ENCODE results near the gene LILRB5. TPM values are rescaled to one million over a fixed set of nuclear protein-coding genes. Genes with fewer than 3 reads are reported as not detected.
"Not testable (repeated sequence)": the region's sequence is repeated elsewhere in the genome, so short reads cannot be mapped to it uniquely, and the experiment has no call there.

LILRB5 gene
- total RNA-seq, 2 experiments from 2014 or later, result not detected

DNA sequence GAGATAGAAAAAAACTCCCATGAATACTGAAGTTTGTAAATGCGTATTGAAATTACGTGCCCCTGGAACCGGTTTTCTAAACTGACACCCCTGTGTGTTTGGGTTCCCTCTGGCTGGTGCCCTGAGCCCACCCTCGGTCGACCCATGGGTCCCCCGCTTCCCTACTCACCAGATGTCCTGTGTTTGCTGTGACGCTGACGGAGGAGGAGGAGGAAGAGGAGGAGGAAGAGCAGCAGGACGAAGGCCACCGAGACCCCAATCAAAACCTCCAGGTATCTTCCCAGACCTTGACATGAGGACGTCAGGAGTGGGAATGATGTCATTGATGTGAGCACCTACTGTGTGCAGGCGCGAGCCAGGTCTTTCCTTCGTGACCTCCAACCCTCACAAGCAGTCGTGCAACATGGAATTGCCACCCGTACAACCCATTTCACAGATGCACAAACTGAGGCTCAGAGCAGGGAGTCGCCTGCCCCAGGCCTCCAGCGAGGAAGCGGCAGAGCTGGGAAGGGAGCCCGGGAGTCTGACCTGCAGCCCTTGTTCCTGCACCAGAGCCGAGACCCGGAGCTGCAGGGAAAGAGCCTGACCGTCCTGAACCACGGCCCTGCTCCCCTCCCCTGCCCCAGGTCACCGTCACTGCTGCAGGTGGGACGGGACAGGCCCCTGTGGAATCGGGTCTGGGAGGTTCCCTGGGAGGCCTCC lies 38.0 kb downstream of the LILRB5 start:
- Mint-ChIP-seq H3K9me3 (peaks cover 1% of the 10 kb centered on the region), H3K27me3 (peaks cover 6% of the 10 kb centered on the region), H3K4me1 (ENCODE audit: low read depth) (no peaks in the 10 kb centered on the region), H3K36me3 (ENCODE audit: low read depth) (peaks cover 8% of the 10 kb centered on the region), H3K4me3 (no peak overlapping the region), H3K27ac (no peak overlapping the region)
- POLR2A ChIA-PET, result no interaction called here
- no peak for ATAC-seq
- CTCF ChIA-PET, result no interaction called here
- intact Hi-C loops (cut with micrococcal nuclease), result no loop called here
- no peak for DNase-seq
- TF ChIP-seq, protein P1, sequence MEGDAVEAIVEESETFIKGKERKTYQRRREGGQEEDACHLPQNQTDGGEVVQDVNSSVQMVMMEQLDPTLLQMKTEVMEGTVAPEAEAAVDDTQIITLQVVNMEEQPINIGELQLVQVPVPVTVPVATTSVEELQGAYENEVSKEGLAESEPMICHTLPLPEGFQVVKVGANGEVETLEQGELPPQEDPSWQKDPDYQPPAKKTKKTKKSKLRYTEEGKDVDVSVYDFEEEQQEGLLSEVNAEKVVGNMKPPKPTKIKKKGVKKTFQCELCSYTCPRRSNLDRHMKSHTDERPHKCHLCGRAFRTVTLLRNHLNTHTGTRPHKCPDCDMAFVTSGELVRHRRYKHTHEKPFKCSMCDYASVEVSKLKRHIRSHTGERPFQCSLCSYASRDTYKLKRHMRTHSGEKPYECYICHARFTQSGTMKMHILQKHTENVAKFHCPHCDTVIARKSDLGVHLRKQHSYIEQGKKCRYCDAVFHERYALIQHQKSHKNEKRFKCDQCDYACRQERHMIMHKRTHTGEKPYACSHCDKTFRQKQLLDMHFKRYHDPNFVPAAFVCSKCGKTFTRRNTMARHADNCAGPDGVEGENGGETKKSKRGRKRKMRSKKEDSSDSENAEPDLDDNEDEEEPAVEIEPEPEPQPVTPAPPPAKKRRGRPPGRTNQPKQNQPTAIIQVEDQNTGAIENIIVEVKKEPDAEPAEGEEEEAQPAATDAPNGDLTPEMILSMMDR (IDR thresholded peaks at IDR 0.05), result no peak

DNA sequence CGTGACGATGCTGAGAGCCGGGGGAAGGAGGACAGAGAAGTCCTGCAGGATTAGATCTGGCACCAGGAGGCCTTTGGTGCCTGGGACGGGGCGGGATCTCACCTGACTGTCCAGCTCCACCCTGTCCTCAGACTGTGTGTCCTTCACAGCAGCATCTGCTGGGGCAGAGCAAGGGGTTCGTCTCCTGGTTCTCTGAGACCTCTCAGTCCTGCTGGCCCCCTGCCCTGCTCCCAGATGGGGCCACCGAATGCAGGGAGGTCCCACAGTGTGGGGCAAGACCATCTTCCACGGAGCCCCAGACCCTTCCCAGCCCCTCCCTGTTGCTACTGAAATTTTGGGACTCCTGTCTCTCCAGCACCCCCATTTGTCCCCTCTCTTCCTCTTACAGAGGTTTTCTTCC lies 38.8 kb downstream of the LILRB5 start:
- ATAC-seq (no peak), DNase-seq (no peak)
- peaks cover 10% of the 10 kb centered on the region for H3K36me3 Mint-ChIP-seq (ENCODE audit: low read depth)
- H3K27ac Mint-ChIP-seq, result no peak overlapping the region
- peaks cover 1% of the 10 kb centered on the region for H3K9me3 Mint-ChIP-seq
- intact Hi-C loops (cut with micrococcal nuclease), result no loop called here
- no peaks in the 10 kb centered on the region for H3K4me1 Mint-ChIP-seq (ENCODE audit: low read depth)
- CTCF ChIA-PET, result interaction anchor here (2.1 kb wide), 1 partner anchor 48 kb away, joined by 5 read pairs; no protein-coding TSS in a partner anchor
- TF ChIP-seq, protein P1 (IDR thresholded peaks at IDR 0.05), result no peak
- no peak overlapping the region for H3K4me3 Mint-ChIP-seq
- H3K27me3 Mint-ChIP-seq, result peaks cover 2% of the 10 kb centered on the region
- POLR2A ChIA-PET, result interaction anchor here (0.7 kb wide), 1 partner anchor 19 kb away, joined by 3 read pairs; no protein-coding TSS in a partner anchor

DNA sequence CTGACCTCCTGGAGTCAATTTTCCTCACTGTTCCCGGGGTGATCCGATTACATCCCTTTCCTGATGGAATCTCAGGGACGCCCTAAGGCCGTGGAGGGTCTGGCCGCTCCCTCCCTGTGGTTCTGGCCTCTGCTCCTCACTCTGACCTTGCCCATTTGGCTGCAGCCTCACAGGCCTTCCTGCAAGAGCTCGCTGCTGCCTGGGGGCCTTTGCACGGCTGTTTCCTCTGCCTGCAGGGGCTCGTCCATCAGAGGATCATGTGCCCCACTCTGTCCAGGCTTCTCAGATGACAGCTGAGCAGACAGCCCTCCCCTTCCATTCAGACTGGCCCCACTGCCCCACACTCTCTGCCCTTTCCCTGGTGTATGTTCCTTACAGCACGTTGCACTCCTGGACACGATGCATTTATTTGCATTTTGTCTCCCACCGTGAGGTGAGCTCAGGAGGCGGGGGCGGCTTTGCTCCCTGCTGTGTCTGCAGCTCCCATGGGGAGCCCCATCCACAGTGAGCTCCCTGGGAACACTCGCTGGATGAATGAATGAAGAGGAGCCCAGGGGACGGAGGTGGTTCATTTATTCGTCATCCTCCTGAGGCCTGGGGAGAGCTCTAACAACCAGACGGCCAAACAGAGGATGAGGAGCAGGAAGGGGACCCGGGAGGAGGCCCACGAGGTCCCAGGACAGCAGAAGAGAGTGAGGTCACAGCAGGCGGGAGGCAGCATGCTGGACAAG lies 39.4 kb downstream of the LILRB5 start:
- peaks cover 14% of the 10 kb centered on the region for H3K36me3 Mint-ChIP-seq (ENCODE audit: low read depth)
- ATAC-seq; H3K27ac Mint-ChIP-seq; H3K4me1 Mint-ChIP-seq (ENCODE audit: low read depth); H3K9me3 Mint-ChIP-seq; H3K4me3 Mint-ChIP-seq; DNase-seq; intact Hi-C loops (cut with micrococcal nuclease); H3K27me3 Mint-ChIP-seq: not testable (repeated sequence)
- ChIA-PET POLR2A (interaction anchor here (0.7 kb wide), 1 partner anchor 19 kb away, joined by 3 read pairs; no protein-coding TSS in a partner anchor), CTCF (interaction anchor here (2.1 kb wide), 1 partner anchor 48 kb away, joined by 5 read pairs; no protein-coding TSS in a partner anchor)

DNA sequence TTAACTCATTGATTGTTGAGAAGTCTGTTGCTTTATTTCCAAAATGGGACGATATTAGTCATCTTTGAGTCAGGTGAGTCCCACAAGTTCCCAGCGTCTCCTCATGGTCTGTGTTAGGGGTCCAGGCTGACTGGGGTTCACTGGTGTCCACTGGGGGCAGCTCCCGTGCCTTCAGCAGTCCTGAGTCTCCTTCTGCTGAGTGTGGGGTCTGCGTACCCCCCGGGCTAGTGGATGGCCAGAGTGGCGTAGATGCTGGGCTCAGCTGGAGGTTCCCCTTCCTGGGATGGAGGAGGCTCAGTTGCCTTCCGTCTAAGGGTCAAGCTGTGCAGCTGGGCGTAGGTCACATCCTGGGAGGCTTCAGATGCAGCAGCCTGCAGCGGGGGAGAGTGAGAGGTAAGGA lies 40.2 kb downstream of the LILRB5 start:
- ATAC-seq, result no peak
- Mint-ChIP-seq H3K4me3 (no peak overlapping the region), H3K27ac (no peak overlapping the region), H3K4me1 (ENCODE audit: low read depth) (no peaks in the 10 kb centered on the region), H3K36me3 (ENCODE audit: low read depth) (peaks cover 16% of the 10 kb centered on the region), H3K9me3 (peaks cover 1% of the 10 kb centered on the region), H3K27me3 (no peaks in the 10 kb centered on the region)
- ChIA-PET POLR2A (interaction anchor here (1.2 kb wide), 1 partner anchor 16 kb away, joined by 3 read pairs; the partner anchor contains the start of gene RPS9), CTCF (interaction anchor here (2.1 kb wide), 1 partner anchor 49 kb away, joined by 5 read pairs; no protein-coding TSS in a partner anchor)
- TF ChIP-seq, protein P1 (IDR thresholded peaks at IDR 0.05), result no peak
- no peak for DNase-seq
- intact Hi-C loops (cut with micrococcal nuclease), result no loop called here

DNA sequence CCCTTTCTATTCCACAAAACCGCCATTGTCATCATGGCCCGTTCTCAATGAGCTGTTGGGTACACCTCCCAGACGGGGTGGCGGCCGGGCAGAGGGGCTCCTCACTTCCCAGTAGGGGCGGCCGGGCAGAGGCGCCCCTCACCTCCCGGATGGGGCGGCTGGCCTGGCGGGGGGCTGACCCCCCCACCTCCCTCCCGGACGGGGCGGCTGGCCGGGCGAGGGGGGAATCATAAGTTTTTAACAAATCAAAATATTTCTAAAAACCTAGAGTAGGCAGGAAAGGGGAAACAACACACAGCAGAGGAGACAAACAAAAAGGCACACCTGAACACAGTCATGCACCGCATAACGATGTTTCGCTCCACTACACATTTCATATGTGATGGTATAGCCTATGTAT lies 42.3 kb downstream of the LILRB5 start:
- H3K9me3 Mint-ChIP-seq; CTCF ChIA-PET; ATAC-seq; H3K27ac Mint-ChIP-seq; H3K4me3 Mint-ChIP-seq; POLR2A ChIA-PET; DNase-seq; intact Hi-C loops (cut with micrococcal nuclease); H3K27me3 Mint-ChIP-seq: not testable (repeated sequence)
- Mint-ChIP-seq H3K4me1 (ENCODE audit: low read depth) (peaks cover 17% of the 10 kb centered on the region), H3K36me3 (ENCODE audit: low read depth) (peaks cover 29% of the 10 kb centered on the region)

DNA sequence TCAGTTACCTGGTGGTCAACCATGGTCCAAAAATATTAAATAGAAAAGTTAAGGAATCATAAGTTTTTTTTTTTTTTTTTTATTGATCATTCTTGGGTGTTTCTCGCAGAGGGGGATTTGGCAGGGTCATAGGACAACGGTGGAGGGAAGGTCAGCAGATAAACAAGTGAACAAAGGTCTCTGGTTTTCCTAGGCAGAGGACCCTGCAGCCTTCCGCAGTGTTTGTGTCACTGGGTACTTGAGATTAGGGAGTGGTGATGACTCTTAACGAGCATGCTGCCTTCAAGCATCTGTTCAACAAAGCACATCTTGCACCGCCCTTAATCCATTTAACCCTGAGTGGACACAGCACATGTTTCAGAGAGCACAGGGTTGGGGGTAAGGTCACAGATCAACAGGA lies 42.9 kb downstream of the LILRB5 start:
- H3K4me3 Mint-ChIP-seq; DNase-seq; H3K27ac Mint-ChIP-seq; POLR2A ChIA-PET; CTCF ChIA-PET; H3K9me3 Mint-ChIP-seq; intact Hi-C loops (cut with micrococcal nuclease); ATAC-seq; H3K27me3 Mint-ChIP-seq: not testable (repeated sequence)
- Mint-ChIP-seq H3K36me3 (ENCODE audit: low read depth) (peaks cover 29% of the 10 kb centered on the region), H3K4me1 (ENCODE audit: low read depth) (peaks cover 22% of the 10 kb centered on the region)

Data from activated CD8-positive, alpha-beta T cell treated with anti-CD3 and anti-CD28 coated beads for 36 hours (primary cell).